PC-3 (cell line): ENCODE results near the gene OR1K1. TPM values are rescaled to one million over a fixed set of nuclear protein-coding genes. Genes with fewer than 3 reads are reported as not detected.

Experiments
- ATAC-seq: fragments of 200-7000 bp; cut with Tn5 transposase; 2 replicates; pipeline ENCODE4 v1.9.1; 2020; ENCODE audit warnings: mild to moderate bottlenecking, moderate library complexity
- BruUV-seq: library from RNA; stranded (reverse); fragments of 400-500 nt; replicated peaks from 2 replicates; lab custom pipeline; 2021; lab: Mats Ljungman, UMichigan
- CTCF ChIA-PET: fragments of 300-600 bp; sonication (Branson Sonifier 250); formaldehyde crosslinking; loops from one replicate; lab custom pipeline; 2022; ENCODE audit warnings: antibody characterized with exemption; lab: Charles Lee
- POLR2A ChIA-PET: fragments of 300-600 bp; sonication (Branson Sonifier 250); formaldehyde crosslinking; loops from one replicate; lab custom pipeline; 2022; ENCODE audit warnings: antibody characterized with exemption; ENCODE audit not compliant: unreplicated experiment; lab: Charles Lee
- DNase-seq: peaks from one replicate; pipeline ENCODE4 v3.0.0-alpha.2; 2015
- H2AFZ ChIP-seq: fragments of 300-600 bp; sonication (generic); 2 replicates; pipeline ENCODE4 v1.6.0; 2016; ENCODE audit warnings: antibody characterized with exemption, low read length
- H3F3A ChIP-seq: fragments of 300-600 bp; sonication (generic); one replicate; pipeline ENCODE4 v1.6.0; 2017; ENCODE audit warnings: antibody characterized with exemption, low read length, control low read depth, mild to moderate bottlenecking; ENCODE audit not compliant: unreplicated experiment
- H3K27ac ChIP-seq: fragments of 300-600 bp; sonication (generic); 2 replicates; pipeline ENCODE4 v1.5.1; 2016; ENCODE audit warnings: mild to moderate bottlenecking, low read length
- H3K27me3 ChIP-seq: fragments of 300-600 bp; sonication (generic); 2 replicates; pipeline ENCODE4 v1.6.1; 2016; ENCODE audit warnings: low read length, mixed read lengths
- H3K36me3 ChIP-seq: fragments of 300-600 bp; sonication (generic); 2 replicates; pipeline ENCODE4 v1.6.1; 2016; ENCODE audit warnings: low read depth, mixed run types, low read length, mixed read lengths
- H3K4me1 ChIP-seq: fragments of 300-600 bp; sonication (generic); 2 replicates; pipeline ENCODE4 v1.5.1; 2016; ENCODE audit warnings: low read length; ENCODE audit not compliant: insufficient read depth
- H3K4me2 ChIP-seq: fragments of 300-600 bp; sonication (generic); 2 replicates; pipeline ENCODE4 v1.6.0; 2016; ENCODE audit warnings: low read length
- H3K4me3 ChIP-seq: fragments of 300-600 bp; sonication (generic); 2 replicates; pipeline ENCODE4 v1.5.1; 2016; ENCODE audit warnings: mild to moderate bottlenecking, low read length, mixed read lengths
- H3K79me2 ChIP-seq: fragments of 300-600 bp; sonication (generic); 2 replicates; pipeline ENCODE4 v1.6.1; 2017; ENCODE audit warnings: low read length, mixed read lengths
- H3K9ac ChIP-seq: fragments of 300-600 bp; sonication (generic); 2 replicates; pipeline ENCODE4 v1.6.0; 2016; ENCODE audit warnings: mild to moderate bottlenecking, low read length
- H3K9me2 ChIP-seq: fragments of 300-600 bp; sonication (generic); replicated peaks from 2 replicates; pipeline ENCODE4 v1.6.1; 2016; ENCODE audit warnings: mixed run types, low read length, mixed read lengths
- H3K9me3 ChIP-seq: fragments of 300-600 bp; sonication (generic); 2 replicates; pipeline ENCODE4 v1.6.1; 2016; ENCODE audit warnings: low read length, mixed read lengths
- H4K20me1 ChIP-seq: fragments of 300-600 bp; sonication (generic); 2 replicates; pipeline ENCODE4 v1.6.1; 2016; ENCODE audit warnings: low read length, mixed read lengths
- CTCF ChIP-seq: fragments of 300-600 bp; sonication (generic); conservative IDR thresholded peaks from 2 replicates; pipeline ENCODE4 v1.5.1; 2017; ENCODE audit warnings: antibody characterized with exemption, low read depth, mild to moderate bottlenecking, low read length
- EZH2 ChIP-seq: fragments of 300-600 bp; sonication (generic); IDR thresholded peaks from one replicate; pipeline ENCODE4 v1.6.1; 2017; ENCODE audit warnings: antibody characterized with exemption, mild to moderate bottlenecking, low read length; ENCODE audit not compliant: unreplicated experiment
- EZH2phosphoT487 ChIP-seq: fragments of 300-600 bp; sonication (generic); IDR thresholded peaks from 2 replicates; pipeline ENCODE4 v1.6.1; 2018; ENCODE audit warnings: mild to moderate bottlenecking, antibody characterized with exemption, low read length, borderline replicate concordance
- intact Hi-C: fragments of 100-400 bp; cut with micrococcal nuclease; formaldehyde crosslinking; loops from 2 replicates; pipeline ENCODE4 v1.9.0; 2023
- total RNA-seq: library from RNA; depleted of rRNA; stranded (reverse); fragments of >200 nt; gene quantifications from 2 replicates; pipeline ENCODE4 v1.2.3, GENCODE V29; 2014

Gene OR1K1
- total RNA-seq, 1 experiment from 2014 or later = not detected

- H3K9me3 ChIP-seq = no peaks in the 10 kb centered on the region
- H3K4me3 ChIP-seq = no peak overlapping the region
- no TSS peak for BruUV-seq
- intact Hi-C loops = no loop called here
- H2AFZ ChIP-seq = no peak overlapping the region
- H3K4me2 ChIP-seq = peak overlapping the region; percentile 26; the same call in 1 of the 2 replicates
- peaks cover 10% of the 10 kb centered on the region for H3K79me2 ChIP-seq
- no peaks in the 10 kb centered on the region for H3K27me3 ChIP-seq
- H3K9me2 ChIP-seq = no peaks in the 10 kb centered on the region
- no peak for TF ChIP-seq EZH2phosphoT487
- TF ChIP-seq EZH2 = no peak
- no peak for TF ChIP-seq CTCF
- peak; percentile 39 for DNase-seq
- H4K20me1 ChIP-seq = 0 out of 2 replicates have a peak, but pooled peaks cover 10% of the 10 kb centered on the region
- peaks cover 4% of the 10 kb centered on the region; the same call in 1 of the 2 replicates for H3K36me3 ChIP-seq
- peak overlapping the region; percentile 37 for H3K27ac ChIP-seq
- ChIA-PET POLR2A (no interaction called here), CTCF (interaction anchor here (0.6 kb wide), 1 partner anchor 302 kb away, joined by 3 read pairs; no protein-coding TSS in a partner anchor)
- H3K4me1 ChIP-seq = peaks cover 16% of the 10 kb centered on the region
- peak; percentile 85 for ATAC-seq
- H3F3A ChIP-seq = no peaks in the 10 kb centered on the region
- no peak overlapping the region for H3K9ac ChIP-seq
Observed at GRCh38 chr9:122819791-122820489, 20.0 kb downstream of the OR1K1 start.

- Histone ChIP-seq H3K4me3 (no peak overlapping the region), H3K4me2 (no peak overlapping the region), H3K9me3 (no peaks in the 10 kb centered on the region), H3K4me1 (peaks cover 16% of the 10 kb centered on the region), H3K9ac (no peak overlapping the region), H3K27ac (peak overlapping the region; percentile 37), H3F3A (no peaks in the 10 kb centered on the region), H3K27me3 (no peaks in the 10 kb centered on the region), H3K9me2 (no peaks in the 10 kb centered on the region), H3K36me3 (peaks cover 4% of the 10 kb centered on the region; the same call in 1 of the 2 replicates), H2AFZ (no peak overlapping the region), H4K20me1 (0 out of 2 replicates have a peak, but pooled peaks cover 10% of the 10 kb centered on the region), H3K79me2 (peaks cover 11% of the 10 kb centered on the region)
- ChIA-PET POLR2A (no interaction called here), CTCF (no interaction called here)
- ATAC-seq (no peak), DNase-seq (no peak)
- TF ChIP-seq EZH2phosphoT487 = no peak
- TF ChIP-seq EZH2 = no peak
- no peak for TF ChIP-seq CTCF
- intact Hi-C loops = no loop called here
- BruUV-seq = no TSS peak
Observed at GRCh38 chr9:122820490-122820845, 20.5 kb downstream of the OR1K1 start.
